ENCODE data around the gene NDUFAF5. TPM values are rescaled to one million over a fixed set of nuclear protein-coding genes. Genes with fewer than 3 reads are reported as not detected.

NDUFAF5 gene
- total RNA-seq, 2 experiments from 2014 or later: 70.8 to 73.5 TPM

DNA sequence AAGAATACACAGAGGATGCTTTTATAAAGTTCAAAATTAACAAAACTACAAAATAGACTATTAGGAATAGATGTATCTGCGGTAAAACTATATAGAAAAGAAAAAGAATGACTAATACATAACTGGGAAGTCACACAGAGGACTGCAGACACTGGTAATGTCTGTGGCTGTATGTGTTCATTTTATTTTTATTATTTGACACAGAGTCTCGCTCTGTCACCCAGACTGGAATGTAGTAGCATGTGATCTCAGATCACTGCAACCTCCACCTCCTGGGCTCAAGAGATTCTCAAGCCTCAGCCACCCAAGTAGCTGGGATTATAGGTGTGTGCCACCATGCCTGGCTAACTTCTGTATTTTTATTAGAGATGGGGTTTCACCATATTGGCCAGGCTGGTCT lies 39.0 kb upstream of the NDUFAF5 start:
- TF ChIP-seq, protein P1, sequence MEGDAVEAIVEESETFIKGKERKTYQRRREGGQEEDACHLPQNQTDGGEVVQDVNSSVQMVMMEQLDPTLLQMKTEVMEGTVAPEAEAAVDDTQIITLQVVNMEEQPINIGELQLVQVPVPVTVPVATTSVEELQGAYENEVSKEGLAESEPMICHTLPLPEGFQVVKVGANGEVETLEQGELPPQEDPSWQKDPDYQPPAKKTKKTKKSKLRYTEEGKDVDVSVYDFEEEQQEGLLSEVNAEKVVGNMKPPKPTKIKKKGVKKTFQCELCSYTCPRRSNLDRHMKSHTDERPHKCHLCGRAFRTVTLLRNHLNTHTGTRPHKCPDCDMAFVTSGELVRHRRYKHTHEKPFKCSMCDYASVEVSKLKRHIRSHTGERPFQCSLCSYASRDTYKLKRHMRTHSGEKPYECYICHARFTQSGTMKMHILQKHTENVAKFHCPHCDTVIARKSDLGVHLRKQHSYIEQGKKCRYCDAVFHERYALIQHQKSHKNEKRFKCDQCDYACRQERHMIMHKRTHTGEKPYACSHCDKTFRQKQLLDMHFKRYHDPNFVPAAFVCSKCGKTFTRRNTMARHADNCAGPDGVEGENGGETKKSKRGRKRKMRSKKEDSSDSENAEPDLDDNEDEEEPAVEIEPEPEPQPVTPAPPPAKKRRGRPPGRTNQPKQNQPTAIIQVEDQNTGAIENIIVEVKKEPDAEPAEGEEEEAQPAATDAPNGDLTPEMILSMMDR (IDR thresholded peaks at IDR 0.05): no peak
- Mint-ChIP-seq H3K4me3 (no peak overlapping the region), H3K27ac (no peak overlapping the region), H3K9me3 (peaks cover 3% of the 10 kb centered on the region), H3K4me1 (ENCODE audit: low read depth) (no peaks in the 10 kb centered on the region), H3K27me3 (no peaks in the 10 kb centered on the region), H3K36me3 (ENCODE audit: low read depth) (peaks cover 71% of the 10 kb centered on the region)
- H3K27me3 ChIP-seq (ENCODE audit: control insufficient read depth in 1 of 2, insufficient read depth in 2 of 2, low read length in 2 of 2): no peaks in the 10 kb centered on the region
- ChIA-PET POLR2A (no interaction called here), CTCF (no interaction called here)
- intact Hi-C loops (cut with DNase I, micrococcal nuclease): no loop called here
- H3K36me3 ChIP-seq (ENCODE audit: insufficient read depth, low read length): peaks cover 7% of the 10 kb centered on the region
- DNase-seq (no peak), ATAC-seq (ENCODE audit: poor library complexity) (no peak)
- no peak overlapping the region for H3K4me3 ChIP-seq (ENCODE audit: low read length)
- H3K27ac ChIP-seq (ENCODE audit: low read depth in 1 of 2, low read length in 2 of 2): no peak overlapping the region
- H3K4me1 ChIP-seq (ENCODE audit: insufficient read depth, low read length): no peaks in the 10 kb centered on the region
- no peaks in the 10 kb centered on the region for H3K9me3 ChIP-seq (ENCODE audit: control insufficient read depth in 1 of 2, insufficient read depth in 1 of 2, low read length in 2 of 2)

DNA sequence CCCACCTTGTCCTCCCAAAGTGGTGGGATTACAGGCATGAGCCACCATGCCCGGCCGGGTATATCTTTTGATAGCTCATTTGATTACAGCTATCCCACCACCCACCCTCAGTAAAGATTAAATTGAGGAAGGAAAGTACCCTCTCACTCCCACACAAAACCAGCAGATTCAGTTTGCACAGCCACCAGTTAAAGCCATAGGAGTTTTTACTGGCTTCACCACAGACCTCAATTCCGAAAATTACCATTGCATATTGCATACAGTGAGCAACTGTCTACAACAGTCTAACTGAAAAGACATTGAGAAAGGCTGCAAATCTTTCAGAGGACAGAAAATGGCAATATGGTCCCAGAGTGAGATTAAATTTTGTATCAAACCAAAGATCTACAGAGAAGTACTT lies 35.0 kb upstream of the NDUFAF5 start:
- POLR2A ChIA-PET: no interaction called here
- Histone ChIP-seq H3K4me1 (ENCODE audit: insufficient read depth, low read length) (no peaks in the 10 kb centered on the region), H3K9me3 (ENCODE audit: control insufficient read depth in 1 of 2, insufficient read depth in 1 of 2, low read length in 2 of 2) (no peaks in the 10 kb centered on the region), H3K27ac (ENCODE audit: low read depth in 1 of 2, low read length in 2 of 2) (no peak overlapping the region), H3K27me3 (ENCODE audit: control insufficient read depth in 1 of 2, insufficient read depth in 2 of 2, low read length in 2 of 2) (no peaks in the 10 kb centered on the region), H3K4me3 (ENCODE audit: low read length) (no peak overlapping the region), H3K36me3 (ENCODE audit: insufficient read depth, low read length) (peaks cover 16% of the 10 kb centered on the region)
- no peak for DNase-seq
- TF ChIP-seq, protein P1 (IDR thresholded peaks at IDR 0.05): no peak
- no peaks in the 10 kb centered on the region for H3K27me3 Mint-ChIP-seq
- intact Hi-C loops (cut with DNase I, micrococcal nuclease): no loop called here
- H3K9me3 Mint-ChIP-seq: no peaks in the 10 kb centered on the region
- H3K4me3 Mint-ChIP-seq: no peak overlapping the region
- no peaks in the 10 kb centered on the region for H3K4me1 Mint-ChIP-seq (ENCODE audit: low read depth)
- peaks cover 39% of the 10 kb centered on the region for H3K36me3 Mint-ChIP-seq (ENCODE audit: low read depth)
- CTCF ChIA-PET: no interaction called here
- ATAC-seq (ENCODE audit: poor library complexity): no peak
- H3K27ac Mint-ChIP-seq: no peak overlapping the region

DNA sequence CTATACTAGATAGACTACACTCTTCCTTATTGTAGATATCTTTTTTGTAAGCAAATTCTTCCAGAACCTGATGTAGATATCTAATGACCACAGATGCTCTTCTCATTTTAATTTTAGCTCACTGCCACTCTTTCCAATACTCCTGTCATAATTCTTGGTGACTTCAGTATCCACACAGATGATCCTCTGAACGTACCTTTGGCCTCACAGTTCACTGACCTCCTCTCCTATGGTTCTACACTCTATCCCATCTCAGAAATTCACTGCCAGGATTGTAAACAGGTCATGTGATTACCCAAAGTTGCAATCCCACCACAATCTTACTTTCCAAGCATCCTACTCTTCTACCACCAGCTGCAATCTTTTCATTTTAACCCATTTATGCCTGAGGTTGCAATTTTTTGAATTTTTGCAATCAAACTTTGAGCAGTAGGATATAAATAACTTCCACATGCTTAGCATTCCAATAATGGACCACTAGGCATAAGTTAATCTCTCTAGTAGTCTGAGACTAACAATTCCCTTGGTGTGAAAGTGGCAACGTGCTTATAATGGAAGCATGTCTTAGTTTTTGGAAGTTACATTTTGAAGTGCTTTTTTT lies 31.3 kb upstream of the NDUFAF5 start:
- Mint-ChIP-seq H3K9me3 (no peaks in the 10 kb centered on the region), H3K36me3 (ENCODE audit: low read depth) (peaks cover 43% of the 10 kb centered on the region), H3K27ac (no peak overlapping the region), H3K4me3 (no peak overlapping the region), H3K27me3 (no peaks in the 10 kb centered on the region), H3K4me1 (ENCODE audit: low read depth) (no peaks in the 10 kb centered on the region)
- ChIA-PET POLR2A (no interaction called here), CTCF (no interaction called here)
- ATAC-seq (ENCODE audit: poor library complexity): no peak
- Histone ChIP-seq H3K9me3 (ENCODE audit: control insufficient read depth in 1 of 2, insufficient read depth in 1 of 2, low read length in 2 of 2) (no peaks in the 10 kb centered on the region), H3K27ac (ENCODE audit: low read depth in 1 of 2, low read length in 2 of 2) (no peak overlapping the region), H3K4me3 (ENCODE audit: low read length) (no peak overlapping the region), H3K27me3 (ENCODE audit: control insufficient read depth in 1 of 2, insufficient read depth in 2 of 2, low read length in 2 of 2) (no peaks in the 10 kb centered on the region), H3K36me3 (ENCODE audit: insufficient read depth, low read length) (peaks cover 32% of the 10 kb centered on the region), H3K4me1 (ENCODE audit: insufficient read depth, low read length) (no peaks in the 10 kb centered on the region)
- no peak for DNase-seq
- TF ChIP-seq, protein P1 (IDR thresholded peaks at IDR 0.05): no peak
- intact Hi-C loops (cut with DNase I, micrococcal nuclease): no loop called here

All from CD4-positive, alpha-beta T cell (primary cell).